ENCODE data around the gene KCNJ18. TPM values are rescaled to one million over a fixed set of nuclear protein-coding genes. Genes with fewer than 3 reads are reported as not detected.
A peak's percentile ranks its signal among the peaks of the same experiment; 100 is the strongest.
"Not testable (repeated sequence)": the region's sequence is repeated elsewhere in the genome, so short reads cannot be mapped to it uniquely, and the experiment has no call there.

Gene KCNJ18
- polyA plus RNA-seq (ENCODE audit: low read depth in 6 of 6) = not detected

DNA sequence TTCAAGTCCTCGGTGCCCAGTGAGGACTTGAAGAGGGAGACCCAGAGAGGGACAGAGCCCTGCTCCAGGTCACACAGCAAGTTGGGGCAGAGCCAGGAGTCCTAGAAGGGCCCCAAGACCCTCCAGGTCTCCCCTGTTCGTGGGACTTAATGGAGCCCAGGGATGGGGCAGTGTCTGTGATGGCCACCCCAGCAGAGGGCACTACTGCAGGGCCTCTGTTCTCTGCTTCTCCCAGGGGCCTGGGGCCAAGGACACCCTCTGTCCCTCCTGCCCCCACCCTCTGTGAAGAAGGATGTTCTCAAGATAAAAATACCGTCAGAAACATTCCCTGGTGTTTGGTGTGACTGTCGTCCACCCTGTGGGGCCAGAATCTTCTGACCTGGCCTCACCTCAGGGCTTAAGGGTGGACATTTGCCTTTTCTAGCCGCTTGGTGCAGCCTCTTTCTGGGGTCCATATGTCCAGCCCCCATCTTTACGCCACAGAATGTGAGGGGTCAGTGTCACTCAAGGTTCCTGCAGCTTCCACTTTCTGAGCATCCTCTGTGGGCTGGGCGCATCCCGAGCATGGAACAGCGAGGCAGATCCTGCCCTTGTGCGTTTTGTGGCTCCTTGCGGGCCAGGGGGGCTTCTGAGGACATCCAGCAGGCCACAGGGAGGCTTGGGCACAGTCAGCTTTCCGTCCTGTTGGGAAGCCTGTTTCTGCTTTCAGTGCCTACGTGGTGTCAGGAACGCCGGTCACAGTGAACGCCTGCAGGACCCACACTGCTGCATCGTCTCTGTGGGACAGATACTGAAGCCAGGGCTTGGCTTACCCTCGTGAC, at the start of gene KCNJ18:
TSS of gene KCNJ18 (plus strand) at position 641 of the 821 bp plus-strand sequence. CDS start 10,264 bp downstream, outside the sequence.
- not testable (repeated sequence) for H3K36me3 Mint-ChIP-seq; H3K4me3 Mint-ChIP-seq; ATAC-seq (ENCODE audit: low read depth in 2 of 2); H3K4me1 Mint-ChIP-seq; H3K27me3 Mint-ChIP-seq; DNase-seq; H3K27ac Mint-ChIP-seq
- H3K9me3 Mint-ChIP-seq = peaks cover 1 to 16% (median 6%) of the 10 kb centered on the region in 7 donors

DNA sequence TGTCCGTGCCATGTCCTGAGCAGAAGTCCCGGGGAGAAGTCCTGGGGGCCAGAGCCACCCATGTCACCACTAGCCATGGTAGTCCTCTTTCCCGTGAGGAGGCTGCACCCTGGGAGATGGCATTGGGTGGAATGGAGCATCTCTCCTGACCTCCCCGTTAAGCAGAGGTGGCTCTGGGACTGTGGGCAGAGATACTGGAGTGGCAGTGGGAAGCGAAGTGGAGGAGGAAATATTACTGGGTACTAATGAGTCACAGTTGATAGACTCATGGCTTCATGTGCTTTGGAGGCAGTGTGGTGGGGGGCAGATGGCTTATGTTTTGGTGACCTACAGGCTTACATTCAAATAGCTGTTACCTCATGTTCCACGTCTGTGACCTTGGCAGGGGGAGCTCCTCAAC, 44.2 kb upstream of the KCNJ18 start:
- DNase-seq; H3K36me3 Mint-ChIP-seq; H3K27me3 Mint-ChIP-seq; H3K4me1 Mint-ChIP-seq; H3K4me3 Mint-ChIP-seq; H3K27ac Mint-ChIP-seq; ATAC-seq (ENCODE audit: low read depth in 2 of 2): not testable (repeated sequence)
- H3K9me3 Mint-ChIP-seq = peaks cover 0 to 10% (median 2%) of the 10 kb centered on the region in 7 donors

DNA sequence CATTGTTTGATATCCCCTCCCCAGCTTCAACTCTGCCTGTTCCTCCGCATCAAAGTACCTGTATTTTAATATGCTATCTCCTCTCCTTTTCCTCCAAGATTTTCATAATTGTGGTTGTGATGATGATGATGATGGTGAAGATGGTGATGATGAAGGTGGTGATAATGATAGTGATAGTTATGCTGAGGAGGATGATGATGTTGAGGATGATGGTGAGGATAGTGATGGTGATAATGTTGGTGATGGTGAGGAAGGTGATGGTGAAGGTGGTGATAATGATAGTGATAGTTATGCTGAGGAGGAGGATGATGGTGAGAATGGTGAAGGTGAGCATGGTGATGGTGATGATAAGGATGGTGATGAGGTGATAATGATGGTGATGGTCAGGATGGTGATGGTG, 42.3 kb upstream of the KCNJ18 start:
- H3K36me3 Mint-ChIP-seq; H3K4me1 Mint-ChIP-seq; ATAC-seq (ENCODE audit: low read depth in 2 of 2); DNase-seq; H3K27me3 Mint-ChIP-seq; H3K4me3 Mint-ChIP-seq: not testable (repeated sequence)
- Mint-ChIP-seq H3K27ac (peak overlapping the region in 1 of 6 donors; percentile 89), H3K9me3 (peaks cover 0 to 10% (median 2%) of the 10 kb centered on the region in 7 donors)

DNA sequence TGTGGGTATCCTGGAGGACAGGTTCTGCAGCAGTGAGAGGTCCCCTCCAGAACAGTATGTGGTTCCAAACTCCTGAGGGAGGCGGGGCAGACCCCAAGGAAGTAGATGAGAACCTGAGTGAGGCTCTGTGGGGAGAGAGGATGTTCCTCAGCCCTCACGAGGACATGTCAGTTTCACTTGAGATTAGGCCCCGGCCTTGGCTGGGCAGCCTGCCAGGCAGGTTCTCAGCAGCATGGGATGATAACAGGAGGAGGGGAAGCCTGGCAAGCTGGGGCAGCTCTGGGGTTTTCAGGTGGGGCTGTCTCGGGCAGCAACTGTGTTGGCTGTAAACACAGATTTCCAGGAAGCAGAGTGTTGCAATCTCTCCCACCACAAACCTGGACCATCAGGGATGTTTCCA, 40.3 kb upstream of the KCNJ18 start:
- not testable (repeated sequence) for H3K4me1 Mint-ChIP-seq; DNase-seq; H3K27me3 Mint-ChIP-seq; ATAC-seq (ENCODE audit: low read depth in 2 of 2); H3K36me3 Mint-ChIP-seq; H3K27ac Mint-ChIP-seq
- Mint-ChIP-seq H3K4me3 (peak overlapping the region in 1 of 8 donors; percentile 15), H3K9me3 (peaks cover 0 to 10% (median 2%) of the 10 kb centered on the region in 7 donors)

DNA sequence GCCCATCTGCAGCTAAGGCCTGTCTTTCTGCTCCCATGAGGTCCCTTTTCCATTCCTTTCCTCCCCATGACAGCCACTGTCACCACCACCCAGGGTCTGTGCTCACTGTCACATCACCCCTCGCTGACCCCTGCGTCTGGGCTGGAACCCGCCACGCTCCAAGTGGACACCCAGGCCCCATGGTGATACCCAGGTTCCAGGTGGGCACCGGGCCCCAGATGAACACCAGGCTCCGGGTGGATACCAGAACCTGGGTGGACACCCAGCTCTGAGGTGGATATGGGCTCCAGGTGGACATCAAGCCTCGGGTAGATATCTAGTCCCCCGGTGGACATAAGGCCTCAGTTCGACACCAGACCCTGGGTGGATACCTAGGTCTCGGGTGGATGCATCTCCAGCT, 39.1 kb upstream of the KCNJ18 start:
- H3K27me3 Mint-ChIP-seq; H3K27ac Mint-ChIP-seq; ATAC-seq (ENCODE audit: low read depth in 2 of 2); H3K36me3 Mint-ChIP-seq; DNase-seq; H3K4me1 Mint-ChIP-seq: not testable (repeated sequence)
- Mint-ChIP-seq H3K9me3 (peaks cover 0 to 10% (median 2%) of the 10 kb centered on the region in 7 donors), H3K4me3 (peak overlapping the region in 1 of 8 donors; percentile 32)

DNA sequence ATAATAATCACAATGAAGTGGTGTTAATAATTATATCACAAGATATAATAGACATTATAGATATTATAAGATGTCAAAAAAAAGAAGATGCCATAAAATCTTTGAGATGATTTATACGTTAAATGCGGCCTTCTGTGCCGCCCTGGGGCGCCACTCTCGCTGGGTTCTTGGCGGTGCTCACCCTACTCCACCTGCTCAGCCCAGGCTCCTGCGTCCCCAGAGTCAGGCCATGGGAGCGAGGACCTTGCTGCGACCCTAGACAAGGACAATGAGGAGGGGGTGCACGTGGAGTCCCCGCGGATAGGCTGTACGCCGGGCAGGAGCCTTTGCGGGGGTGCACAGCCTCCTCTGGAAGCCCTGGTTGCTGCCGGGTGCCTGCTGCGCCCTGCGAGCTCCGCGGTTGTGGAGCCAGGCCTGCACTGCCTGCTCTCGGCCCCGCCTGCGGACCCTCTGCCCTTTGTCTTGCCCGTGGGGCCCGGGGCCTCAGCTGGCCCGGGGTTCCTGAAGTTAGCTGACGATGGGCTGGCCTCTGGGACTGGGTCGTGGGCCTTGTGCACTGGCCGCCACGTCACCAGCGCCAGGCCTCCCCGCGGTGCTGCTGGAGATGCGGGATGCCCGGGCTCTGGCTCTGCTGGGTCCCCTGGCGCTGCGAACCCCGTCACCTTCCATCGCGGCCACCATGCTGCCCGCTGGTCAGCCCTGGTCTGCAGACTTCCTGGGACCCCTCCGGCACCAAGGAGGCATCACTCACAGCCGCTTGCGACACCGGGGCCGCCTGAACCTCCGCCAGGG, 35.6 kb upstream of the KCNJ18 start:
- not testable (repeated sequence) for H3K9me3 Mint-ChIP-seq; H3K4me1 Mint-ChIP-seq; H3K27ac Mint-ChIP-seq; H3K27me3 Mint-ChIP-seq; H3K4me3 Mint-ChIP-seq; H3K36me3 Mint-ChIP-seq; DNase-seq; ATAC-seq (ENCODE audit: low read depth in 2 of 2)

DNA sequence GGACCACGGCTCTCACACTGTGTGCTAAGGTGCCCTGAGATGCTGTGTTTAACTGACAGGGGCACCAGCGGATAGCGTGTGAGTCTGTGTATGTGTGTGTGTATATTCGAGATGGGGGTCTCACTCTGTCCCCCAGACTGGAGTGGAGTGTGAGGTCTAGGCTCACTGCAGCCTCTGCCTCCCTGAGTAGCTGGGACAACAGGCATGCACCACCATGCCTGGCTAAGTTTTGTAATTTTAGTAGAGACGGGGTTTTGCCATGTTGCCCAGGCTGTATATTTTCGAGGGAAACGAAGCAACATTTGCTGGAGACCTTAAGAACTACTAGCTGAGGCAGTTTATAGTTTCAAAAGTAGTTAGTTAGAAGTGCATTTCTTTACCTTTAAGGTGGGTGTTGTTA, 32.7 kb upstream of the KCNJ18 start:
- H3K4me3 Mint-ChIP-seq; ATAC-seq (ENCODE audit: low read depth in 2 of 2); DNase-seq; H3K4me1 Mint-ChIP-seq; H3K27me3 Mint-ChIP-seq; H3K27ac Mint-ChIP-seq; H3K36me3 Mint-ChIP-seq: not testable (repeated sequence)
- H3K9me3 Mint-ChIP-seq = peaks cover 6 to 11% (median 7%) of the 10 kb centered on the region in 7 donors

DNA sequence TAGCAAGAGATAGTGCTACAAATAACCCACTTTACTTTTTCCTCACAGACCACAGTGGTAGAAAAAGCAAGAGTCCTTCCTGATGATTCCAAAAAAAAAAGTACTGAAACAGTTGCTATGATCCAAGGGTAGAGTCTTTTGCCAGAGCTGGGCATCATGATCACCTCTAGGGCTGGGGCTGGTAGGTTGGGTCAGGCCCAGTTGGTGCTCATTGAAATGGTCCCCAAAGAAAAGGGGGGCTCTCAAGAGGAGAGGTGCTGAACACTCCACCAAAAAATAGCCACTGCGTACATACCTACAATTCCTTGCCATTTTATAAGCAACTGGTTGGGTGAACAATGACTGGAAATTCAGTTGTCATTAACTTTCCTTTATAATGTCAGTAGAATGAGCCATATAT, 30.9 kb upstream of the KCNJ18 start:
- not testable (repeated sequence) for ATAC-seq (ENCODE audit: low read depth in 2 of 2); H3K4me1 Mint-ChIP-seq; H3K36me3 Mint-ChIP-seq; H3K27me3 Mint-ChIP-seq; H3K27ac Mint-ChIP-seq; H3K4me3 Mint-ChIP-seq; DNase-seq
- H3K9me3 Mint-ChIP-seq = peaks cover 6 to 14% (median 8%) of the 10 kb centered on the region in 7 donors

DNA sequence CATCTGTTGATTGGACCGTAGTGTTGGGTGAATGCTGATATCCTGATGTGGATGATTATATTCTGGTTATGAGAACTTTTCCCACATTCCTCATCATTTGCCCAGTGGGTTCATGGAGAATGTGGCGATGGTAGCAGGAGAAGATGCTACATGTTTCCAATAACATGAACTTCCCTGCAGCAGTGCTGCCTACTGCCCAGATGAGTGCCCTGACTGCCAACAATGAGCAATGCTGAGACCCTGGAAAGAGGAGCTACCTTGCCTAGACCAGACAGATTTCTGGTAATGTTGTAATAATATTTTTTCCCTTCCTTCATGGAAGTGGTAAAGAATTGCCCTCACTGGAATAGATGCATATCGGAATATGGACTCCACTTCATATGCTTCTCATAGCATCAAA, 29.2 kb upstream of the KCNJ18 start:
- not testable (repeated sequence) for H3K36me3 Mint-ChIP-seq; DNase-seq; H3K4me1 Mint-ChIP-seq; H3K27ac Mint-ChIP-seq; H3K27me3 Mint-ChIP-seq; H3K4me3 Mint-ChIP-seq; ATAC-seq (ENCODE audit: low read depth in 2 of 2)
- peaks cover 6 to 20% (median 11%) of the 10 kb centered on the region in 7 donors for H3K9me3 Mint-ChIP-seq

DNA sequence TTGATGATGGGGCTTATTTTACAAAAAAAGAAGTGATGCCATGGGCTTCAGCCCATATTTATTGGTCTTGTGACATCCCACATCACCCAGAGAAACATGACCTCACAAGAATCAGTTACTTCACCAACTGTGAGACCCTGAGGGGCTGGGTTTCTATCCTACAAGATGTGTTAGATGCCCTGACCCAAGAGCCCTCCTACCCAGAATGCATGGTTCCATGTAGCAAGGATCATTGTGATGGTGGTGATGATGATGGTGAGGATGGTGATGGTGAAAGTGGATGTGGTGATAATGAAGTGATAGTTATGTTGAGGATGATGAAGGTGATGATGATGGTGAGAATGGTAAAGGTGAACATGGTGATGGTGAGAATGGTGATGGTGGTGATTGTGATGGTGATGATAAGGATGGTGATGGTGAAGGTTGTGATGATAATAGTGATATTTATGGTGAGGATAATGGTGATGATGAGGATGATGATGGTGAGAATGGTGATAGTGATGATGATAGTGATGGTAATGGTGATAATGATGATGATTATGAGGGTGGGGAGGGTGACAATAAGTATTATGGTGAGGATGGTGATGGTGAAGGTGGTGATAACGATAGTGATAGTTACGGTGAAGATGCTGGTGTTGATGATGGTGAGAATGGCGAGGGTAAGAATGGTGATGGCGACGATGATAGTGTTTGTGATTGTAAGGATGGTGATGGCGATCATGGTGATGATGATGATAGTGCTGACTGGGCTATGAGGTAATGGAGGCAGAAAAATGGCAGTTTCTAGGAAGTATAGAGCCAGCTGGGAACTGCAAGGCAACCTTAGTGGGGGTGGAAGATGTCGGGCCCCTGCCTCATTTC, 28.5 kb upstream of the KCNJ18 start:
- not testable (repeated sequence) for H3K36me3 Mint-ChIP-seq; H3K4me3 Mint-ChIP-seq; H3K27ac Mint-ChIP-seq; ATAC-seq (ENCODE audit: low read depth in 2 of 2); H3K4me1 Mint-ChIP-seq; H3K27me3 Mint-ChIP-seq; DNase-seq
- peaks cover 6 to 20% (median 11%) of the 10 kb centered on the region in 7 donors for H3K9me3 Mint-ChIP-seq

DNA sequence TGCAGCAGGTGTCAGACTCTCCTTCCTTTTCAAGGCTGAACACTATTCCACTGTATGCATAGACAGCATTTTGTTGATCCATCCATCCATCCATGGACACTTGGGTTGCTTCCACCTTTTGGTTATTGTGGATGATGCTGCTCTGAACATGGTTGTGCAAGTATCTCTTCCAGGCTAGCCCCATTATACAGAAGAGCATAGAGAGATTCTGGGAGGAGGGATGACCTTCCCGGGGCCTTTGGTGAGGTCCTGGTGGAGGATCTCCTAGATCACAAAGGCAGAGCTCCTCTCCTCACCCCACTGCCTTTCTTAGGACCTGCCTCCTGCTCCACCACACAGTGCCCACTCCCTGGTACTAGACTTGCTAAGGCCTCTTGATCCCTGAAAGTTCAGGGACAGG, 27.2 kb upstream of the KCNJ18 start:
- H3K9me3 Mint-ChIP-seq = peaks cover 6 to 20% (median 11%) of the 10 kb centered on the region in 7 donors
- ATAC-seq (ENCODE audit: low read depth in 2 of 2); H3K27ac Mint-ChIP-seq; H3K4me1 Mint-ChIP-seq; H3K27me3 Mint-ChIP-seq; DNase-seq; H3K4me3 Mint-ChIP-seq; H3K36me3 Mint-ChIP-seq: not testable (repeated sequence)

DNA sequence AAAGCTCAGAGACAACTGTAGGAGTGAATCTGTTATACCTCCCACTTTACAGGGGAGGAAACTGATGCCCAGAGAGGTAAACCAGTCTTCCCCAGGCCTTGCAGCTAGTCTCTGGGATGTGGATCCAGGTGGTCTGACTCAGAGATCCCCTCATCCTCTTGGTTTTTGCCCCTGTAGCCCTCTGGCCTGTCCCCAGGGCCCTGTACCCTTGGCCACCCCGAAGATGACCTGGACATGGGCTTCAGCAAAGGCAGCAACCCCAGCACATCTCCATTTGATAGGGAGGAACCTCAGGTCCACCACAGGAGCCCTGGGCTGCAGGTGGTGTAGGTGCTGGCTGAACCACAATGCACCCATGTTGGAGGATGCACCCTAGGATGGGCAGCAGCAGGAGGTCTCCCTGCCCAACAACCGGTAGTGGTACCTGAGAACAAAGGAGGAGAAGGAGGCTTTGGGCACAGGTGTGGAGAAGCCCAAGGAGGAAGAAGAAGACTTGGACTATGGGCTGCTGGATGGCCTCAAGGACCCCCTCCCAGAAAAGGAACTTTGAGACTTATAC, 26.3 kb upstream of the KCNJ18 start:
- H3K4me3 Mint-ChIP-seq; H3K4me1 Mint-ChIP-seq; H3K36me3 Mint-ChIP-seq; DNase-seq; H3K27me3 Mint-ChIP-seq; ATAC-seq (ENCODE audit: low read depth in 2 of 2); H3K27ac Mint-ChIP-seq: not testable (repeated sequence)
- H3K9me3 Mint-ChIP-seq = peaks cover 6 to 24% (median 11%) of the 10 kb centered on the region in 7 donors
